ENCODE data around the gene HBS1L.
A peak's percentile ranks its signal among the peaks of the same experiment; 100 is the strongest.

Gene HBS1L

GRCh38 chr6:135088281-135088680 is 33.7 kb upstream of the HBS1L start:
- no peak for DNase-seq (ENCODE audit: low read depth)
- no peak overlapping the region for H3K4me3 ChIP-seq (ENCODE audit: low read depth, low read length)
- no peak for TF ChIP-seq CTCF (IDR thresholded peaks at IDR 0.05; ENCODE audit: control insufficient read depth, extremely low read depth, insufficient read depth)

GRCh38 chr6:135087803-135088202 is 33.2 kb upstream of the HBS1L start:
- TF ChIP-seq CTCF (IDR thresholded peaks at IDR 0.05; ENCODE audit: control insufficient read depth, extremely low read depth, insufficient read depth), result no peak
- no peak overlapping the region for H3K4me3 ChIP-seq (ENCODE audit: low read depth, low read length)
- no peak for DNase-seq (ENCODE audit: low read depth)

GRCh38 chr6:135087403-135087802 is 32.8 kb upstream of the HBS1L start:
- 0 out of 2 replicates have a peak, but pooled peaks have one; percentile 12 for TF ChIP-seq CTCF (IDR thresholded peaks at IDR 0.05; ENCODE audit: control insufficient read depth, extremely low read depth, insufficient read depth)
- no peak overlapping the region for H3K4me3 ChIP-seq (ENCODE audit: low read depth, low read length)
- no peak for DNase-seq (ENCODE audit: low read depth)

- no peak for DNase-seq (ENCODE audit: low read depth)
- no peak for TF ChIP-seq CTCF (IDR thresholded peaks at IDR 0.05; ENCODE audit: control insufficient read depth, extremely low read depth, insufficient read depth)
- no peak overlapping the region for H3K4me3 ChIP-seq (ENCODE audit: low read depth, low read length)
These were observed 31.8 kb upstream of the HBS1L start for GRCh38 chr6:135086414-135086764.

- DNase-seq (ENCODE audit: low read depth), result no peak
- H3K4me3 ChIP-seq (ENCODE audit: low read depth, low read length), result no peak overlapping the region
- no peak for TF ChIP-seq CTCF (IDR thresholded peaks at IDR 0.05; ENCODE audit: control insufficient read depth, extremely low read depth, insufficient read depth)
These were observed 31.2 kb upstream of the HBS1L start for GRCh38 chr6:135085700-135086413.

- TF ChIP-seq CTCF (IDR thresholded peaks at IDR 0.05; ENCODE audit: control insufficient read depth, extremely low read depth, insufficient read depth), result no peak
- H3K4me3 ChIP-seq (ENCODE audit: low read depth, low read length), result no peak overlapping the region
- DNase-seq (ENCODE audit: low read depth), result no peak
These were observed 30.3 kb upstream of the HBS1L start for GRCh38 chr6:135084916-135085269.

Measured in LNCaP clone FGC (cell line).